GM19463 (cell line): ENCODE results near the gene DPF3.

Experiments
- ATAC-seq: cut with Tn5 transposase; IDR thresholded peaks from one replicate; pipeline ENCODE4 v1.9.1; 2021; ENCODE audit warnings: mild to moderate bottlenecking, moderate library complexity; ENCODE audit not compliant: unreplicated experiment

DPF3 gene

GRCh38 chr14:72801836-72802587, 91.9 kb downstream of the DPF3 start:
- no peak for ATAC-seq

- no peak for ATAC-seq
Measured at GRCh38 chr14:72801381-72801812, 92.5 kb downstream of the DPF3 start.

- no peak for ATAC-seq
Measured at GRCh38 chr14:72800848-72801370, 93.0 kb downstream of the DPF3 start.

- ATAC-seq, result no peak
Measured at GRCh38 chr14:72800296-72800695, 93.6 kb downstream of the DPF3 start.

- ATAC-seq, result no peak
Measured at GRCh38 chr14:72796935-72797334, 97.0 kb downstream of the DPF3 start.

GRCh38 chr14:72793156-72793939, 100.6 kb downstream of the DPF3 start:
- ATAC-seq, result no peak

GRCh38 chr14:72792051-72792788, 101.7 kb downstream of the DPF3 start:
- no peak for ATAC-seq

GRCh38 chr14:72790887-72791566, 102.9 kb downstream of the DPF3 start:
- ATAC-seq, result no peak

GRCh38 chr14:72788972-72789728, 104.8 kb downstream of the DPF3 start:
- ATAC-seq, result no peak

- no peak for ATAC-seq
Measured at GRCh38 chr14:72788255-72788654, 105.6 kb downstream of the DPF3 start.

- ATAC-seq, result no peak
Measured at GRCh38 chr14:72787841-72788240, 106.1 kb downstream of the DPF3 start.

- ATAC-seq, result no peak
Measured at GRCh38 chr14:72786378-72787350, 107.2 kb downstream of the DPF3 start.

GRCh38 chr14:72783741-72784140, 110.2 kb downstream of the DPF3 start:
- ATAC-seq, result no peak

GRCh38 chr14:72782817-72783216, 111.1 kb downstream of the DPF3 start:
- no peak for ATAC-seq

- no peak for ATAC-seq
Measured at GRCh38 chr14:72781561-72782508, 112.1 kb downstream of the DPF3 start.

GRCh38 chr14:72780751-72781150, 113.2 kb downstream of the DPF3 start:
- no peak for ATAC-seq

GRCh38 chr14:72779679-72780078, 114.2 kb downstream of the DPF3 start:
- no peak for ATAC-seq

- no peak for ATAC-seq
Measured at GRCh38 chr14:72777636-72778035, 116.3 kb downstream of the DPF3 start.
